ENCODE measurements around the gene DUSP18.
A peak's percentile ranks its signal among the peaks of the same experiment; 100 is the strongest.
"Not testable (repeated sequence)": the region's sequence is repeated elsewhere in the genome, so short reads cannot be mapped to it uniquely, and the experiment has no call there.

DUSP18 gene

DNA sequence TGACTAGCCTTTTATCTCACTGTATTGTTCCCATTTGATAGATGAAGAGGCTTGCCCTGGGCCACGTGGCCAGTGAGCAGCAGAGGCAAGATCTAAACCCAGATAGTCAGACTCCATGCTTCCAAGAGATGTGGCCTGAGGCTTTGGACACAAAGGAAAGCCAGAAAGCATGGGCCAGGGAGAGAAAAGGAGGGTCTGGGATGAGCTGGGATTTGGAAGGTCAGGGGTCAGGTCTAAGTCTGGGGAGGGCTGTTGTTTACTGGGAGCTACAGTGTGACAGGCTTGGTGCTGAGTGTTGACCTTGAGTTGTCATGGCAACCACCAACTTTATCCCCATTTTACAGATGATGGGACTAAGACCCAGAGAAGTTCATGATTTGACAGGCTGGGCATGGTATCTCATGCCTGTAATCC is 30.0 kb downstream of the DUSP18 start:
- peak; percentile 14 to 35 for DNase-seq
- TF ChIP-seq POLR2A (IDR thresholded peaks at IDR 0.05; ENCODE audit: low read length) (no peak), GATA1 (IDR thresholded peaks at IDR 0.05; ENCODE audit: low read depth, low read length) (no peak)

GRCh38 chr22:30636226-30637077 is 31.2 kb downstream of the DUSP18 start:
- peak in 1 of 2 experiments; percentile 26 for DNase-seq
- TF ChIP-seq POLR2A (IDR thresholded peaks at IDR 0.05; ENCODE audit: low read length) (no peak), GATA1 (IDR thresholded peaks at IDR 0.05; ENCODE audit: low read depth, low read length) (no peak)

GRCh38 chr22:30635273-30636225 is 32.1 kb downstream of the DUSP18 start, which contains the start of gene SLC35E4:
Gene SLC35E4 (plus strand): TSS chr22:30635781. CDS start chr22:30636451, 670 bp downstream.
- peak; percentile 90 to 96 for DNase-seq
- TF ChIP-seq GATA1 (IDR thresholded peaks at IDR 0.05; ENCODE audit: low read depth, low read length), result no peak
- peak; percentile 35 for TF ChIP-seq POLR2A (IDR thresholded peaks at IDR 0.05; ENCODE audit: low read length)

DNA sequence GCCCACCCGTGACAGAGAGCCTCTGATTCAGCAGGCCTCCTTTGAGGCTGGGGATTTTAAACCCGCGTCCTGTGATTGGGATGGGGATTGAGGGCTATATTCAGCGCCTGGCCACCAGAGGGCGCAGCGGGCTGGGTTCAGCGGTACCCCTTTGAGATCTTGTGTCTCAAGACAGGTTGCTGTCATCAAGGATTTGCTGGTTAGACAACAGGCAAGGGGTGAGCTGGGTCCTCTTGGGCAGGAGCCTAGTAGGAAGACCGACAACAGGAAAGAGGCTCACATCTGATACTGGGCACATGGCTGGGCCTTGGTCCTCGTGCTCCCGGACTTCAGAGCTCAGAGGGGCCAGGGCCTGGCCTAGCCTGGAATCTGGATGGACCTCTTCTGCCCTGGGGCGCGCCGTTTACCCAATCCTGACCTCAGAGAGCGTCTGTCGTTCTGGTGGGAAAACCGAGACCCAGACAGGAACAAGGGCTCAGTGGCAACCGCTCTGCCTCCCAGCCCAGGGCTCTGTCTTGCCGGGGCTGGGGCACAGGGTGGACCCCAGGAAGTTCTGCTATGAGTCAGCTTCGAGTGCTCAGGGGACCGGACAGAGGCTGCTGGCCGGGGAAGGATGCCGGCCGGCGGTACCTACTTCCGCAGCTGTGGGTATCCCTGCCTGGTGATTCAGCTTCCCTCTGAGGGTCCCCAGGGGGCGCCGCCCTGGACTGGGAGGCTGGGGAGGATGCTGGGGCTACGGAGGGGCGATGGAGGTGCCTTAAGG is 33.0 kb downstream of the DUSP18 start:
- TF ChIP-seq POLR2A (IDR thresholded peaks at IDR 0.05; ENCODE audit: low read length) (no peak), GATA1 (IDR thresholded peaks at IDR 0.05; ENCODE audit: low read depth, low read length) (no peak)

DNA sequence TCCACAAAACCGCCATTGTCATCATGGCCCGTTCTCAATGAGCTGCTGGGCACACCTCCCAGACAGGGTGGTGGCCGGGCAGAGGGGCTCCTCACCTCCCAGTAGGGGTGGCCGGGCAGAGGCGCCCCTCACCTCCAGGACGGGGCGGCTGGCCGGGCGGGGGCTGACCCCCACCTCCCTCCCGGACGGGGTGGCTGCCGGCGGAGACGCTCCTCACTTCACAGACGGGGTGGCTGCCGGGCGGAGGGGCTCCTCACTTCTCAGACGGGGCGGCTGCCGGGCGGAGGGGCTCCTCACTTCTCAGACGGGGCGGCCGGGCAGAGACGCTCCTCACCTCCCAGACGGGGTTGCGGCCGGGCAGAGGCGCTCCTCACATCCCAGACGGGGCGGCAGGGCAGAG is 36.2 kb downstream of the DUSP18 start:
- DNase-seq, result not testable (repeated sequence)

More for the DNA sequence above, 33.0 kb downstream of the DUSP18 start:
- DNase-seq, result peak; percentile 84 to 92

DNA sequence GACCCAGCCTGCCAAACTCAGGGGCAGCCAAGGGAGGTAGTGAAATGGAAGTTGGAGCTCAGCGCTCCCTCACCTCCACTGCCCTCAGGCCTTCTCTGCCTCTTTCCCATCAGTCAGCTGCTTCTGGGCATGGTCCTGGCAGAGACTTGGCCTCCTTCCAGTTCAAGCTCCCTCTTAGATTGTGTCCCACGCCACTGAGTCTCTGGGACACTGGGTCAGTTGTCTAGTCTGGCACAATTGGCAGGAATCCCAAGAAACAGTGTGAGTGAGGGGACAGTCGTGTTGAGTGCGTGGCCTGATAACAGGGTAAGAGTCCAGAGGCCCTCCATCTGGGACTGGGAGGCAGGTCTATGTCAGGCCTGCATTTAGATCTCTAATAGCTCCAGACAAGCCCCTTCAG is 39.2 kb downstream of the DUSP18 start:
- TF ChIP-seq GATA1 (IDR thresholded peaks at IDR 0.05; ENCODE audit: low read depth, low read length) (no peak), POLR2A (IDR thresholded peaks at IDR 0.05; ENCODE audit: low read length) (no peak)
- DNase-seq, result no peak

GRCh38 chr22:30627471-30627870 is 40.2 kb downstream of the DUSP18 start:
- TF ChIP-seq POLR2A (IDR thresholded peaks at IDR 0.05; ENCODE audit: low read length) (no peak), GATA1 (IDR thresholded peaks at IDR 0.05; ENCODE audit: low read depth, low read length) (no peak)
- no peak for DNase-seq

DNA sequence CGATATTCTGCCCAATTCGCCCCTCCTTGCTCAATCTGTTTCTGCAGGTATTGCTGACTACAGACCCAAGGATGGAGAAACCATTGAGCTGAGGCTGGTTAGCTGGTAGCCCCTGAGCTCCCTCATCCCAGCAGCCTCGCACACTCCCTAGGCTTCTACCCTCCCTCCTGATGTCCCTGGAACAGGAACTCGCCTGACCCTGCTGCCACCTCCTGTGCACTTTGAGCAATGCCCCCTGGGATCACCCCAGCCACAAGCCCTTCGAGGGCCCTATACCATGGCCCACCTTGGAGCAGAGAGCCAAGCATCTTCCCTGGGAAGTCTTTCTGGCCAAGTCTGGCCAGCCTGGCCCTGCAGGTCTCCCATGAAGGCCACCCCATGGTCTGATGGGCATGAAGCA is 41.3 kb downstream of the DUSP18 start:
- TF ChIP-seq POLR2A (IDR thresholded peaks at IDR 0.05; ENCODE audit: low read length) (no peak), GATA1 (IDR thresholded peaks at IDR 0.05; ENCODE audit: low read depth, low read length) (no peak)
- DNase-seq, result no peak

DNA sequence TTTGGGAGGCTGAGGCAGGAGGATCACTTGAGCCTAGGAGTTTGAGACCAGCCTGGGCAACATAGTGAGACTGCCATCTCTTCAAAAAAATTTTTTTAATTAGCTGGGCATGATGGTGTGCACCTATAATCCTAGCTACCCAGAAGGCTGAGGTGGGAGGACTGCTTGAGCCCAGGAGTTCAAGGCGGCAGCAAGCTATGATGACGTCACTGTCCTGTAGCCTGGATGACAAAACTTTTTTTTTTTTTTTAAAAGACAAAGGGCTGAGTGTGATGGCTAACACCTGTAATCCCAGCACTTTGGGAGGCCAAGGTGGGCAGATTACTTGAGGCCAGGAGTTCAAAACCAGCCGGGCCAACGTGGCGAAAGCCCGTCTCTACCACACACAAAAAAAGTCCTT is 47.8 kb downstream of the DUSP18 start:
- not testable (repeated sequence) for DNase-seq

DNA sequence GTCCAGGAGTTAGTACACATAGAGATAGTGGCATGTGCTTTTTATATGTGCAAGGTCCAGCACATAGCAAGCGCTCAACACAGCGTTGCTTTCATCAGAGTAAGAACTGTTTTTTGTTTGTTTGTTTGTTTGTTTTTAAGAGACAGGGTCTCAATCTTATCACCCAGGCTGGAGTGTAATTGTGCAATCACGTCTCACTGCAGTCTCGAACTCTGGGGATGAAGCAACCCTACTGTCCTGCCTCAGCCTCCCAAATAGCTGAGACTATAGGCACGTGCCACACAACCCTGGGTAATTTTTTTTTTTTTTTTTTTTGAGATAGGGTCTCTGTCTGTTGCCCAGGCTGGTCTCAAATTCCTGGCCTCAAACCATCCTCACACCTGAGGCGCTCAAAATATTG is 49.9 kb downstream of the DUSP18 start:
- TF ChIP-seq GATA1 (IDR thresholded peaks at IDR 0.05; ENCODE audit: low read depth, low read length), result no peak
- no peak for TF ChIP-seq POLR2A (IDR thresholded peaks at IDR 0.05; ENCODE audit: low read length)
- DNase-seq, result no peak

DNA sequence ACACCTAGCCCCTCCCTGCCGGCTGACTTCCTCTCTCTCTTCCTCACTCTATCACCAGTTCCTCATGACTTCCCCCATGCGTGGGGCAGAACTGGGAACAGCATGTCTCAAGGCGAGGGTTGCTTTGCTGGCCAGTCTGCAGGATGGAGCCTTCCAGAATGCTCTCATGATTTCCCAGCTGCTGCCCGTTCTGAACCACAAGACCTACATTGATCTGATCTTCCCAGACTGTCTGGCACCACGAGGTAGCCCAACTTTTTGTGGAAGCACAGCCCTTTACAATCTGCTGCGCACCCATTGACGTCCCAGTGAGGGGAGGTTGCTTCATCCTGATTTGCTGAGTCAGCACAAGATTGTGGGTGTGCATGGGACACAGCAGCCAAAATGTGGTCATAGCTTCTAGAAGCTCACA is 52.1 kb downstream of the DUSP18 start:
- DNase-seq, result peak; percentile 18 to 60
- no peak for TF ChIP-seq POLR2A (IDR thresholded peaks at IDR 0.05; ENCODE audit: low read length)

GRCh38 chr22:30614879-30615278 is 52.8 kb downstream of the DUSP18 start:
- TF ChIP-seq POLR2A (IDR thresholded peaks at IDR 0.05; ENCODE audit: low read length) (no peak), GATA1 (IDR thresholded peaks at IDR 0.05; ENCODE audit: low read depth, low read length) (no peak)
- no peak for DNase-seq

DNA sequence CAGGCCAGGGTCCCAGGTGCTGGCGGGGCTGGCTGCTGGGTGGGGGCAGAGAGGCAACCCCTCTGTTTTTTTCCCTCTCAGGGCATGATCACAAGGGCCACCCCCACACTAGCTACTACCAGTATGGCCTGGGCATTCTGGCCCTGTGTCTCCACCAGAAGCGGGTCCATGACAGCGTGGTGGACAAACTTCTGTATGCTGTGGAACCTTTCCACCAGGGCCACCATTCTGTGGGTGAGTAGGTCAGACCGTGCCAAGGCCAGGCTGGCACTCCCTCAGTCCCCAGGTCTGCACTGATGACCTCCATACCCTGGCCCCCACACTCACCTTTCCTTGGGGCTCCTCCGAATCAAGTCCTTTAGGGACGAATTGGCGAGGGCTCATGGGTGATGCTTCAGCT is 53.4 kb downstream of the DUSP18 start:
- TF ChIP-seq POLR2A (IDR thresholded peaks at IDR 0.05; ENCODE audit: low read length), result no peak
- no peak for TF ChIP-seq GATA1 (IDR thresholded peaks at IDR 0.05; ENCODE audit: low read depth, low read length)
- DNase-seq, result no peak

- TF ChIP-seq POLR2A (IDR thresholded peaks at IDR 0.05; ENCODE audit: low read length) (no peak), GATA1 (IDR thresholded peaks at IDR 0.05; ENCODE audit: low read depth, low read length) (no peak)
These were observed 54.9 kb downstream of the DUSP18 start for GRCh38 chr22:30612789-30613188.

More at GRCh38 chr22:30612789-30613188, 54.9 kb downstream of the DUSP18 start:
- DNase-seq, result no peak
